HepG2 (cell line): ENCODE results near the gene GPR162. TPM values are rescaled to one million over a fixed set of nuclear protein-coding genes. Genes with fewer than 3 reads are reported as not detected.
A peak's percentile ranks its signal among the peaks of the same experiment; 100 is the strongest.

Experiments
- ATAC-seq: fragments of 200-7000 bp; cut with Tn5 transposase; 3 replicates; pipeline ENCODE4 v1.9.1; 2020; ENCODE audit warnings: mild to moderate bottlenecking, moderate library complexity
- BruUV-seq: library from RNA; stranded (reverse); fragments of 400-500 nt; replicated peaks from 2 replicates; lab custom pipeline; 2021; lab: Mats Ljungman, UMichigan
- CTCF ChIA-PET: fragments of 300-600 bp; formaldehyde crosslinking; extraction: SDS; loops from one replicate; lab custom pipeline; 2021; ENCODE audit warnings: low total read pairs, inconsistent platforms, low intra/inter-chr PET ratio; lab: Yijun Ruan, JAX
- POLR2A ChIA-PET: fragments of 350-600 bp; sonication (Branson Sonifier 250); formaldehyde crosslinking; loops from one replicate; lab custom pipeline; 2020; ENCODE audit warnings: antibody characterized with exemption, inconsistent platforms; lab: Yijun Ruan, JAX
- DNase-seq: peaks from one replicate; pipeline ENCODE4 v3.0.0-alpha.2; 2015; ENCODE audit warnings: low spot score
- FAIRE-seq: peaks from 3 replicates; lab custom pipeline; 2011; peaks lifted over from hg19 to GRCh38; lab: Jason Lieb, UNC
- H2AFZ ChIP-seq: one replicate; pipeline ENCODE4 v1.6.1; 2011; ENCODE audit warnings: low read length, inconsistent platforms
- H3K27ac ChIP-seq: fragments of 300-600 bp; 3 replicates; pipeline ENCODE4 v1.8.0; 2011; ENCODE audit warnings: mixed run types, mild to moderate bottlenecking, mixed read lengths, low read length, inconsistent platforms; ENCODE audit not compliant: insufficient read depth; ENCODE audit errors: extremely low read length
- H3K27me3 ChIP-seq, 2 experiments: fragments of 200-600 bp in 1 of 2; 2 replicates in 1 of 2; 3 replicates in 1 of 2; pipeline versions ENCODE4 v1.6.0 to v1.8.0; 2011; ENCODE audit warnings: low read length in 2 of 2, mild to moderate bottlenecking in 2 of 2, moderate library complexity in 2 of 2, inconsistent platforms in 1 of 2; ENCODE audit not compliant: insufficient read depth in 2 of 2, control insufficient read depth in 1 of 2
- H3K36me3 ChIP-seq, 2 experiments: fragments of 200-600 bp in 1 of 2; replicated peaks in 1 of 2; 2 replicates in 1 of 2; 3 replicates in 1 of 2; pipeline versions ENCODE4 v1.5.1 to v1.8.0; 2011; ENCODE audit warnings: low read length in 2 of 2, inconsistent platforms in 1 of 2; ENCODE audit not compliant: insufficient read depth in 2 of 2, control insufficient read depth in 1 of 2
- H3K4me1 ChIP-seq: 2 replicates; pipeline ENCODE4 v1.5.1; 2012; ENCODE audit warnings: low read length, inconsistent platforms; ENCODE audit not compliant: insufficient read depth
- H3K4me2 ChIP-seq: 2 replicates; pipeline ENCODE4 v1.6.0; 2011; ENCODE audit warnings: low read depth, low read length, inconsistent platforms
- H3K4me3 ChIP-seq, 3 experiments: fragments of 200-600 bp in 1 of 3; sonication (generic), shearing (Covaris generic) in 1 of 3; replicated peaks in 1 of 3; 2 replicates each; pipeline ENCODE4 v1.5.1; 2011 to 2016; ENCODE audit warnings: low read length in 3 of 3, inconsistent platforms in 2 of 3, low read depth in 2 of 3, mild to moderate bottlenecking in 2 of 3, control low read depth in 1 of 3, mixed read lengths in 1 of 3; ENCODE audit not compliant: insufficient read depth in 1 of 3
- H3K79me2 ChIP-seq: one replicate; pipeline ENCODE4 v1.6.1; 2011; ENCODE audit warnings: low read length, inconsistent platforms; ENCODE audit not compliant: insufficient read depth
- H3K9ac ChIP-seq: 2 replicates; pipeline ENCODE4 v1.6.0; 2011; ENCODE audit warnings: mild to moderate bottlenecking, low read depth, low read length, inconsistent platforms; ENCODE audit not compliant: insufficient read depth
- H3K9me3 ChIP-seq: 2 replicates; pipeline ENCODE4 v1.5.1; 2012; ENCODE audit warnings: mild to moderate bottlenecking, low read length
- H4K20me1 ChIP-seq: 2 replicates; pipeline ENCODE4 v1.6.0; 2011; ENCODE audit warnings: inconsistent platforms, mild to moderate bottlenecking, low read length, moderate library complexity; ENCODE audit not compliant: insufficient read depth
- AGO2 ChIP-seq: fragments of 200-400 bp; formaldehyde crosslinking; optimal IDR thresholded peaks from 2 replicates; pipeline ENCODE3; 2017; ENCODE audit warnings: mild to moderate bottlenecking, low read depth, low read length, moderate library complexity
- CHD2 ChIP-seq: IDR thresholded peaks from 2 replicates; pipeline ENCODE4 v1.6.1; 2011; ENCODE audit warnings: low read depth, low read length, improper control_type of control experiment
- E2F2 ChIP-seq: sonication (generic); formaldehyde crosslinking; IDR thresholded peaks from 2 replicates; pipeline ENCODE4 v1.4.0; 2020; ENCODE audit warnings: missing genetic modification reagents, borderline replicate concordance
- IKZF1 ChIP-seq: fragments of 450-650 bp; IDR thresholded peaks from 2 replicates; pipeline ENCODE4 v1.7.1; 2016
- KDM3A ChIP-seq: IDR thresholded peaks from 2 replicates; pipeline ENCODE4 v1.6.1; 2018; ENCODE audit warnings: low read depth, missing compliant biosample characterization
- MNT ChIP-seq: fragments of 450-650 bp; IDR thresholded peaks from 2 replicates; pipeline ENCODE4 v1.6.1; 2016
- MXI1 ChIP-seq: IDR thresholded peaks from 3 replicates; pipeline ENCODE4 v1.6.1; 2012; ENCODE audit warnings: low read depth, low read length, inconsistent platforms, borderline replicate concordance
- NBN ChIP-seq: fragments of 450-650 bp; conservative IDR thresholded peaks from 2 replicates; pipeline ENCODE4 v1.6.1; 2017
- NONO ChIP-seq, 2 experiments: fragments of 450-650 bp in 1 of 2; sonication (generic) in 1 of 2; formaldehyde crosslinking in 1 of 2; IDR thresholded peaks in 1 of 2; conservative IDR thresholded peaks in 1 of 2; 2 replicates each; pipeline versions ENCODE4 v1.6.1 to v1.8.0; 2017 to 2022; ENCODE audit warnings: mild to moderate bottlenecking in 1 of 2, missing genetic modification reagents in 1 of 2, moderate library complexity in 1 of 2
- POLR2A ChIP-seq, 2 experiments: IDR thresholded peaks; 2 replicates each; pipeline ENCODE4 v1.6.1; 2011; ENCODE audit warnings: low read depth in 2 of 2, low read length in 2 of 2, mild to moderate bottlenecking in 1 of 2, moderate library complexity in 1 of 2; ENCODE audit not compliant: insufficient read depth in 1 of 2
- REPIN1 ChIP-seq: sonication (generic); formaldehyde crosslinking; IDR thresholded peaks from 2 replicates; pipeline ENCODE4 v1.8.0; 2022; ENCODE audit warnings: missing genetic modification reagents, low read depth, mild to moderate bottlenecking, borderline replicate concordance
- RORA ChIP-seq: sonication (generic); formaldehyde crosslinking; IDR thresholded peaks from 2 replicates; pipeline ENCODE4 v1.5.0; 2020; ENCODE audit warnings: mild to moderate bottlenecking, missing genetic modification reagents, moderate library complexity
- TCF7 ChIP-seq: sonication (generic); IDR thresholded peaks from 2 replicates; pipeline ENCODE4 v1.6.1; 2016; ENCODE audit warnings: antibody characterized with exemption, low read depth
- ZBTB7B ChIP-seq: sonication (generic); formaldehyde crosslinking; IDR thresholded peaks from 2 replicates; pipeline ENCODE4 v1.4.0; 2020; ENCODE audit warnings: missing genetic modification reagents
- ZNF615 ChIP-seq: sonication (generic); formaldehyde crosslinking; IDR thresholded peaks from 2 replicates; pipeline ENCODE4 v1.5.0; 2020; ENCODE audit warnings: mild to moderate bottlenecking, missing genetic modification reagents, borderline replicate concordance
- ZNF777 ChIP-seq: sonication (generic); formaldehyde crosslinking; IDR thresholded peaks from 2 replicates; pipeline ENCODE4 v1.4.0; 2020; ENCODE audit warnings: missing genetic modification reagents
- ZSCAN12 ChIP-seq: sonication (generic); formaldehyde crosslinking; IDR thresholded peaks from 2 replicates; pipeline ENCODE4 v1.9.0; 2021; ENCODE audit warnings: mild to moderate bottlenecking, missing genetic modification reagents
- ZSCAN21 ChIP-seq: sonication (generic); formaldehyde crosslinking; IDR thresholded peaks from 2 replicates; pipeline ENCODE4 v1.8.0; 2022; ENCODE audit warnings: mild to moderate bottlenecking, missing genetic modification reagents, moderate library complexity, borderline replicate concordance
- WGBS: methylation state at CpG from one replicate; pipeline ENCODE4 v1.1.6; 2017; ENCODE audit warnings: low lambda C conversion rate; 5-methylcytosine and 5-hydroxymethylcytosine counted together
- in situ Hi-C: cut with HindIII; loops from 2 replicates; pipeline ENCODE4 v1.10.0; 2017; ENCODE audit warnings: low pct_unique_long_range_greater_than_20kb; ENCODE audit not compliant: extremely low pct_ligation_motif_present
- intact Hi-C: fragments of 100-400 bp; cut with micrococcal nuclease; formaldehyde crosslinking; loops from one replicate; pipeline ENCODE4 v1.10.0; 2022; ENCODE audit not compliant: unreplicated experiment
- polyA plus RNA-seq, 8 experiments: library from polyadenylated mRNA; depleted of rRNA in 3 of 8; stranded (reverse) in 7 of 8; unstranded in 1 of 8; fragments of >200 nt; fragmentation: Illumina TruSeq in 4 of 8; extraction: Trizol in 4 of 8; gene quantifications; 2 replicates each; pipeline versions ENCODE4 v1.2.1 to v1.2.3, GENCODE V29; 2011 to 2016; ENCODE audit warnings: low read depth in 4 of 8, missing spikeins in 1 of 8, mixed read lengths in 1 of 8; ENCODE audit not compliant: insufficient read depth in 1 of 8
- total RNA-seq, 5 experiments: library from RNA; depleted of rRNA; stranded (reverse); fragments of >200 nt; fragmentation: Illumina TruSeq; extraction: Trizol; gene quantifications; 2 replicates each; pipeline ENCODE4 v1.2.3, GENCODE V29; 2016; ENCODE audit warnings: low read depth in 1 of 5

Gene GPR162
- total and polyA plus RNA-seq, 2 of the 13 experiments (the other 11 are each of a cell fraction or from before 2014, with no cell fraction given): 0.08 TPM; not detected in 1

GRCh38 chr12:6817098-6817497, 4.5 kb upstream of the GPR162 start:
- H3K27ac ChIP-seq: no peak overlapping the region
- no peak overlapping the region for H2AFZ ChIP-seq
- no peak overlapping the region for H3K9ac ChIP-seq
- H3K4me3 ChIP-seq: no peak overlapping the region
- peaks cover 5 to 34% of the 10 kb centered on the region in 2 experiments; a peak in 4 of 5 replicates for H3K27me3 ChIP-seq
- H3K9me3 ChIP-seq: no peaks in the 10 kb centered on the region
- no peak overlapping the region for H3K4me2 ChIP-seq
- BruUV-seq: no TSS peak
- POLR2A ChIA-PET: no interaction called here
- CTCF ChIA-PET: no interaction called here
- peaks cover 42% of the 10 kb centered on the region for H3K4me1 ChIP-seq
- intact Hi-C loops: no loop called here
- ATAC-seq (no peak), DNase-seq (no peak), FAIRE-seq (no peak)
- no peaks in the 10 kb centered on the region for H3K36me3 ChIP-seq
- H4K20me1 ChIP-seq: no peaks in the 10 kb centered on the region
- in situ Hi-C loops: no loop called here
- WGBS: 25% methylated on average over 8 of the region's 8 CpGs
- TF ChIP-seq POLR2A (IDR thresholded peaks at IDR 0.05; ENCODE audit: insufficient read depth in 1 of 2, low read depth in 2 of 2, low read length in 2 of 2) (peak in 1 of 2 experiments; percentile 8; a peak in 1 of 4 replicates), ZNF615 (no peak)
- no peaks in the 10 kb centered on the region for H3K79me2 ChIP-seq

- Histone ChIP-seq H2AFZ (no peak overlapping the region), H3K27ac (no peak overlapping the region), H4K20me1 (no peaks in the 10 kb centered on the region), H3K27me3 (peaks cover 7 to 34% of the 10 kb centered on the region in 2 experiments; a peak in 4 of 5 replicates), H3K9me3 (no peaks in the 10 kb centered on the region), H3K4me2 (no peak overlapping the region), H3K4me3 (no peak overlapping the region), H3K9ac (no peak overlapping the region), H3K4me1 (peaks cover 42% of the 10 kb centered on the region), H3K79me2 (no peaks in the 10 kb centered on the region), H3K36me3 (no peaks in the 10 kb centered on the region)
- POLR2A ChIA-PET: no interaction called here
- DNase-seq (no peak), FAIRE-seq (no peak), ATAC-seq (no peak)
- intact Hi-C loops: no loop called here
- CTCF ChIA-PET: no interaction called here
- in situ Hi-C loops: no loop called here
- 93% methylated on average over 20 of the region's 20 CpGs for whole genome bisulfite sequencing
- BruUV-seq: no TSS peak
- TF ChIP-seq ZNF777 (CRISPR knock-in tag) (no peak), RORA (no peak), KDM3A (CRISPR knock-in tag) (no peak), AGO2 (peak; percentile 57), ZSCAN12 (no peak), ZBTB7B (CRISPR knock-in tag) (no peak), MXI1 (no peak), E2F2 (CRISPR knock-in tag) (no peak), ZSCAN21 (CRISPR knock-in tag) (0 out of 2 replicates have a peak, but pooled peaks have one; percentile 29), TCF7 (no peak), NBN (no peak), IKZF1 (0 out of 2 replicates have a peak, but pooled peaks have one; percentile 39), REPIN1 (CRISPR knock-in tag) (no peak), POLR2A (IDR thresholded peaks at IDR 0.05; ENCODE audit: insufficient read depth in 1 of 2, low read depth in 2 of 2, low read length in 2 of 2) (peak; percentile 50 to 54; a peak in 2 of 4 replicates), NONO (IDR thresholded peaks at IDR 0.05) (0 out of 2 replicates have a peak, but pooled peaks have one; percentile 13), NONO (CRISPR knock-in tag; conservative IDR thresholded peaks at IDR 0.05) (0 out of 2 replicates have a peak, but pooled peaks have one; percentile 32), MNT (peak; percentile 88), CHD2 (no peak)
These were observed 3.9 kb upstream of the GPR162 start for GRCh38 chr12:6817662-6818157.
